ENCODE results near the gene HTRA3. TPM values are rescaled to one million over a fixed set of nuclear protein-coding genes. Genes with fewer than 3 reads are reported as not detected.

HTRA3 gene
- polyA plus RNA-seq, 1 experiment, result 16.3 TPM

DNA sequence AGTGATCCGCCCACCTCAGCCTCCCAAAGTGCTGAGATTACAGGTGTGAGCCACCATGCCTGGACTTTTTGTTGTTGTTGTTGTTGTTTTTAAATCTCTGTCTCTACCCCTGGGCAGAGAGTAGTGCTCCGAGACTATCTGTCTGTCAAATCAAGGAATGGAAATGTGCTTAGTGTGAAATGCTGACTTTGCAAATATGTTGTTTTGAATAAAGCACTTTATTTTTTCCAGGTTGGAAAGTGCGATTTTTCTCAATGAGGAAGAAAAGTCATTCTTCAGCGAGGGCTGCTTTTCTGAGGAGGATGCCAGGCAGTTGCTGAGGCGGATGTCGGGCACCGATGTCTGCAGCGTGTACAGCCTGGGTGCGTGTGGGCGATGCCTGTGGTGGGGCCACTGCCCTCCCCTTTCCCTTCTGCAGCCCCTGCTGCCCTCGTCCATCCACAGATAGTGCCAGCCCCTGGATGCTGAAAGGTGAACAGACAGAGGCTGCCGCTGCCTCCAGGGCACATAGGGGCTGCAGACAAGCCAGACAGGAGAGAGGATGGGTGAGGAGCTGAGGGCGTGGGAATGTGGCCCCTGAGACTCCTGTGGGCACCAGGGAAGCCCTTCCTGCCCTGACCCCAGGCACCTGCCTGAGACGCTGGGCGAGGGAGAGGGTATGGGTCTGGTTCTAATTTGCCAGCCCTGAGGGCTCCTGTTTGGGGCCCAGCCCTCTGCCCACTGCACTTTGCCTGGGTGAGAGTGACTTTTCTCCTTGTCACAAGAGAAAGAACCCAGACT is 46.8 kb upstream of the HTRA3 start:
- Histone ChIP-seq H3K27ac (ENCODE audit: low read depth, low read length) (no peak overlapping the region), H3K27me3 (ENCODE audit: control insufficient read depth, insufficient read depth, low read length) (peaks cover 2% of the 10 kb centered on the region), H3K9me3 (ENCODE audit: control insufficient read depth, insufficient read depth, low read length) (no peaks in the 10 kb centered on the region; the same call in 1 of the 2 replicates), H3K4me3 (ENCODE audit: low read depth, low read length) (no peak overlapping the region)
- CTCF ChIA-PET, result no interaction called here
- DNase-seq (ENCODE audit: low read depth, low spot score), result no peak
- POLR2A ChIA-PET, result no interaction called here
- TF ChIP-seq, protein P1, sequence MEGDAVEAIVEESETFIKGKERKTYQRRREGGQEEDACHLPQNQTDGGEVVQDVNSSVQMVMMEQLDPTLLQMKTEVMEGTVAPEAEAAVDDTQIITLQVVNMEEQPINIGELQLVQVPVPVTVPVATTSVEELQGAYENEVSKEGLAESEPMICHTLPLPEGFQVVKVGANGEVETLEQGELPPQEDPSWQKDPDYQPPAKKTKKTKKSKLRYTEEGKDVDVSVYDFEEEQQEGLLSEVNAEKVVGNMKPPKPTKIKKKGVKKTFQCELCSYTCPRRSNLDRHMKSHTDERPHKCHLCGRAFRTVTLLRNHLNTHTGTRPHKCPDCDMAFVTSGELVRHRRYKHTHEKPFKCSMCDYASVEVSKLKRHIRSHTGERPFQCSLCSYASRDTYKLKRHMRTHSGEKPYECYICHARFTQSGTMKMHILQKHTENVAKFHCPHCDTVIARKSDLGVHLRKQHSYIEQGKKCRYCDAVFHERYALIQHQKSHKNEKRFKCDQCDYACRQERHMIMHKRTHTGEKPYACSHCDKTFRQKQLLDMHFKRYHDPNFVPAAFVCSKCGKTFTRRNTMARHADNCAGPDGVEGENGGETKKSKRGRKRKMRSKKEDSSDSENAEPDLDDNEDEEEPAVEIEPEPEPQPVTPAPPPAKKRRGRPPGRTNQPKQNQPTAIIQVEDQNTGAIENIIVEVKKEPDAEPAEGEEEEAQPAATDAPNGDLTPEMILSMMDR (IDR thresholded peaks at IDR 0.05; ENCODE audit: low read depth, low read length), result no peak

DNA sequence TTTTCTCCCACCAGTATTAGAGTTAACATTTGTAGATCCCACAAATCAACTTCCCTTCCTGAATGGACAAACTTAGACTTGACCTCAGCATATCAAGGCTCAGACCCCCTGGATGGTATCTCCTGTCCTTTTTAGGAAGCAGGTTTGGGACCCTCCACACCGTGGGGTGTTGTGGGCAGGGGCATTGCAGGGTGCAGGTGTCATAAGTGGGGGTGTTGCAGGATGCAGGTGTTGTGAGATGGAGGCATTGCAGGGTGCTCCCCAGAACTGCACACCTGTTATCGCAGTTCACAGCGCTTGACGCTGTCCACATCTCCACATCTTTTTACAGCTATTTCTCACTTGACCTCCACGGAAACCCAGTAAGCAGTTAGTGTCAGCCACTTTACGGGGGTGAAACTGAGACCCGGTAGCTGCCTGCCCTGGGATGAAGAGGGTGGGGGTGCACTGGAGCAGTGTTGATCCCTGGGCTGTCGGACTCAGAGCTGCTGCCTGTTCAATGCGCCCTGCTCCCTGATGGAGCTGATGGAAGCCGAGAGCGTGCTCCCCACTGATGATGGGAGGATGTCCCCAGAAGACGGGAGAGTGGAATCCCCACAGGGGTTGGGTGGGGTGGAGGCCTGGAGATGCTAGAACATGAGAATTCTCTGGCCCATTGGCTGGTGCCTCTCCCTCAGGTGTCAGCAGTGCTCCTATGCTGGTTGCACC is 45.1 kb upstream of the HTRA3 start:
- no peaks in the 10 kb centered on the region; the same call in 1 of the 2 replicates for H3K9me3 ChIP-seq (ENCODE audit: control insufficient read depth, insufficient read depth, low read length)
- TF ChIP-seq, protein P1 (IDR thresholded peaks at IDR 0.05; ENCODE audit: low read depth, low read length), result no peak
- peaks cover 2% of the 10 kb centered on the region for H3K27me3 ChIP-seq (ENCODE audit: control insufficient read depth, insufficient read depth, low read length)
- DNase-seq (ENCODE audit: low read depth, low spot score), result no peak
- H3K27ac ChIP-seq (ENCODE audit: low read depth, low read length), result no peak overlapping the region
- ChIA-PET CTCF (no interaction called here), POLR2A (no interaction called here)
- H3K4me3 ChIP-seq (ENCODE audit: low read depth, low read length), result no peak overlapping the region

DNA sequence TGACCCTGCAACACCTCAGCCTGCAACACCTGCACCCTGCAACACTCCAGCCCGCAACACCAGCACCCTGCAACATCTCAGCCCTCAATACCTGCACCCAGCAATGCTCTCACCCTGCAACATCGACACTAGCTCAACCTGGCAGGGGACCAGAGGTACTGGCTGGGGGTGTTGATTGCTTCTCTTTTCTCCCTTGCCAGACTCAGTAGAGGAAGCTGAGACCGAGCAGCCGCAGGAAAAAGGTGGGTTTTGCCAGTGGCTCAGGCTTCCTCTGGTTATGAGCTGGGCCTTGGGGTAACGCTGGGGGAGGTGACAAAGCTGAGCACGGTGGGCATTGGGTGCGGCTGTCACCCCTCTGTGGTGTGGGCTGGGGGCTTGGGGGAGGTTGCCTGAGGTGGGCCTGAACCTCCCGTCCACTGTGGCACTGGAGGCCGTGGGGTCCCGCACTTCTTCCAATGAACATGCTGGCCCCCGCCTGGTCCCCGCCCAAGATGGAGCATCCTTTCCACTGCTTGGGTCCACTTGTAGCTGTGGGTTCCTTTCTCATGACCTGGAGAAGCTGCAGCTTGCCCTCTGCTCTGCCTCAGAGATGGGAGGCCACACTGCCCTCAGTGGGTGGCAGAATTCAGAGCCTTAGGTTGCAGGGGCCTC is 44.5 kb upstream of the HTRA3 start:
- ChIA-PET POLR2A (no interaction called here), CTCF (interaction anchor here (2.0 kb wide), 1 partner anchor 48 kb away, joined by 9 read pairs; no protein-coding TSS in a partner anchor)
- H3K27ac ChIP-seq (ENCODE audit: low read depth, low read length), result no peak overlapping the region
- DNase-seq (ENCODE audit: low read depth, low spot score), result no peak
- H3K27me3 ChIP-seq (ENCODE audit: control insufficient read depth, insufficient read depth, low read length), result peaks cover 2% of the 10 kb centered on the region
- TF ChIP-seq, protein P1 (IDR thresholded peaks at IDR 0.05; ENCODE audit: low read depth, low read length), result no peak
- no peaks in the 10 kb centered on the region; the same call in 1 of the 2 replicates for H3K9me3 ChIP-seq (ENCODE audit: control insufficient read depth, insufficient read depth, low read length)
- H3K4me3 ChIP-seq (ENCODE audit: low read depth, low read length), result no peak overlapping the region

- H3K27ac ChIP-seq (ENCODE audit: low read depth, low read length), result no peak overlapping the region
- TF ChIP-seq, protein P1 (IDR thresholded peaks at IDR 0.05; ENCODE audit: low read depth, low read length), result no peak
- no peak for DNase-seq (ENCODE audit: low read depth, low spot score)
- H3K9me3 ChIP-seq (ENCODE audit: control insufficient read depth, insufficient read depth, low read length), result no peaks in the 10 kb centered on the region; the same call in 1 of the 2 replicates
- ChIA-PET CTCF (interaction anchor here (2.0 kb wide), 1 partner anchor 49 kb away, joined by 9 read pairs; no protein-coding TSS in a partner anchor), POLR2A (no interaction called here)
- H3K4me3 ChIP-seq (ENCODE audit: low read depth, low read length), result no peak overlapping the region
- H3K27me3 ChIP-seq (ENCODE audit: control insufficient read depth, insufficient read depth, low read length), result peaks cover 2% of the 10 kb centered on the region
These were observed 43.7 kb upstream of the HTRA3 start for GRCh38 chr4:8225706-8226443.
